HG02588 (cell line): ENCODE data around the gene CFTR.
"Not testable (repeated sequence)": the region's sequence is repeated elsewhere in the genome, so short reads cannot be mapped to it uniquely, and the experiment has no call there.

ENCODE experiments used
- ATAC-seq: cut with Tn5 transposase; IDR thresholded peaks from one replicate; pipeline ENCODE4 v1.9.1; 2021; ENCODE audit warnings: mild to moderate bottlenecking, moderate library complexity; ENCODE audit not compliant: unreplicated experiment

CFTR gene

GRCh38 chr7:117479225-117480054 is at the start of gene CFTR:
TSS of gene CFTR (plus strand) at chr7:117480025. CDS start at chr7:117480095, 70 bp downstream.
- no peak for ATAC-seq

- ATAC-seq, result peak; percentile 95
These were observed 44.3 kb upstream of the CFTR start for GRCh38 chr7:117435475-117436043.

GRCh38 chr7:117444646-117445045 is 35.2 kb upstream of the CFTR start:
- ATAC-seq, result no peak

- ATAC-seq, result no peak
These were observed 34.6 kb upstream of the CFTR start for GRCh38 chr7:117445206-117445605.

GRCh38 chr7:117446220-117446815 is 33.5 kb upstream of the CFTR start:
- no peak for ATAC-seq

GRCh38 chr7:117448655-117449054 is 31.2 kb upstream of the CFTR start:
- no peak for ATAC-seq

- no peak for ATAC-seq
These were observed 20.7 kb upstream of the CFTR start for GRCh38 chr7:117458977-117459583.

- no peak for ATAC-seq
These were observed 20.1 kb upstream of the CFTR start for GRCh38 chr7:117459735-117460134.

GRCh38 chr7:117460815-117461214 is 19.0 kb upstream of the CFTR start:
- ATAC-seq, result not testable (repeated sequence)

GRCh38 chr7:117468174-117468573 is 11.7 kb upstream of the CFTR start:
- no peak for ATAC-seq

GRCh38 chr7:117470777-117471176 is 9.0 kb upstream of the CFTR start:
- ATAC-seq, result peak; percentile 52

GRCh38 chr7:117472335-117472734 is 7.5 kb upstream of the CFTR start:
- no peak for ATAC-seq

GRCh38 chr7:117476557-117477215 is 3.1 kb upstream of the CFTR start:
- ATAC-seq, result no peak

GRCh38 chr7:117478836-117479224 is 995 bp upstream of the CFTR start:
- no peak for ATAC-seq

GRCh38 chr7:117480055-117480362 is 184 bp downstream of the CFTR start:
- no peak for ATAC-seq

GRCh38 chr7:117480978-117481377 is 1.2 kb downstream of the CFTR start:
- ATAC-seq, result no peak

- no peak for ATAC-seq
These were observed 5.3 kb downstream of the CFTR start for GRCh38 chr7:117485118-117485620.

- ATAC-seq, result no peak
These were observed 9.2 kb downstream of the CFTR start for GRCh38 chr7:117489016-117489415.

GRCh38 chr7:117489430-117489829 is 9.6 kb downstream of the CFTR start:
- ATAC-seq, result no peak

- ATAC-seq, result no peak
These were observed 10.1 kb downstream of the CFTR start for GRCh38 chr7:117489911-117490310.

GRCh38 chr7:117492649-117493048 is 12.8 kb downstream of the CFTR start:
- no peak for ATAC-seq
